GM18520 (cell line): Measurements from ENCODE around the gene ARMC9.
"Not testable (repeated sequence)": the region's sequence is repeated elsewhere in the genome, so short reads cannot be mapped to it uniquely, and the experiment has no call there.

Experiments
- ATAC-seq: cut with Tn5 transposase; IDR thresholded peaks from one replicate; pipeline ENCODE4 v1.9.1; 2021; ENCODE audit not compliant: unreplicated experiment

The ARMC9 gene, protein sequence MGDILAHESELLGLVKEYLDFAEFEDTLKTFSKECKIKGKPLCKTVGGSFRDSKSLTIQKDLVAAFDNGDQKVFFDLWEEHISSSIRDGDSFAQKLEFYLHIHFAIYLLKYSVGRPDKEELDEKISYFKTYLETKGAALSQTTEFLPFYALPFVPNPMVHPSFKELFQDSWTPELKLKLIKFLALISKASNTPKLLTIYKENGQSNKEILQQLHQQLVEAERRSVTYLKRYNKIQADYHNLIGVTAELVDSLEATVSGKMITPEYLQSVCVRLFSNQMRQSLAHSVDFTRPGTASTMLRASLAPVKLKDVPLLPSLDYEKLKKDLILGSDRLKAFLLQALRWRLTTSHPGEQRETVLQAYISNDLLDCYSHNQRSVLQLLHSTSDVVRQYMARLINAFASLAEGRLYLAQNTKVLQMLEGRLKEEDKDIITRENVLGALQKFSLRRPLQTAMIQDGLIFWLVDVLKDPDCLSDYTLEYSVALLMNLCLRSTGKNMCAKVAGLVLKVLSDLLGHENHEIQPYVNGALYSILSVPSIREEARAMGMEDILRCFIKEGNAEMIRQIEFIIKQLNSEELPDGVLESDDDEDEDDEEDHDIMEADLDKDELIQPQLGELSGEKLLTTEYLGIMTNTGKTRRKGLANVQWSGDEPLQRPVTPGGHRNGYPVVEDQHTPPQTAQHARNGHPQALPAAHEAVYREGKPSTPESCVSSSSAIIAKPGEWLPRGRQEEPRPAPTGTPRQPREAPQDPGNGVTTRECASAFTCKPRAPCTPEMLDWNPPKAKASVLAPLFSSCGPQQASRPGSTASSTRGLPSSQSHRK

DNA sequence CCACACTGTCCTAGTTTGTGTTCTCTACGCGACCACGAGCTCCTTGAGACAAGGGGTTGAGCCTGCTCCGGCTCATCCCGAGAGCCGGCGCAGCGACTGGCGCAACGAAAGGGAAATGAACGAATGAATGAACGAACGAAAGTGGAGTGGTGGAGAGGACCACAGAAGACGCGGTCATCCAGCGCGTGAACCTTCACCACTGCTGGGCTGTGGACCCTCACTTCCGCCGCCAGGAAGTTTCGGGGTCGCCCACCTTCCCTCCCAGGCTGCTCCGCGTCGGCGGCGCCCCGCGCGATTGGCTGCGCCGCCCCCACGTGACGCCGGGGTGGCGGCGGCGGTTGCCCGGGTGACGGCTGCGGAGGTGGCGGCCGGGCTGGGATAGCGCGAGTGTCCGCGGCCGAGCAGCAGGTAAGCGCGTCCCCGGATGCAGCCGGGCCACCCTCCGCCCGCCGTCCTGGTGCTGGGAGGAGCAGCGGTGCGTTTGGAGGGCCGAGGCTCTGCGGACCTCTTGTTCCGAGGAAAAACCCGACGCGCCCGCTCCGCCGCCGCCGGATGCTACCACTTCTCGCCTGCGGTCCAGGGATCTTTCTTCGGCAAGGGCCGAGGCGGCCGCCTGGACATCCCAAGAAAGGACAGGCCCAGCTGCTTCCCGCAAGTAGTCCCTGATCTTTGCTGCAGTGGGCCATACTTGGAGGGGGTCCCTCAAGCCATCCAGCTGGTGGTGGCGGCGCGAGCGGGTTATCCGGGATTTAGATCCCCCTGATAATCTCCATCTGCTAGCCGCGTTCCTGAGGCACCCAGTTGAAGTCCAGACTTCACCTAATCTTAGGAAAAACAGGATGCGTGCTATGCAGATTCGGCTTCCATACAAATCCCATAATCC is at the start of gene ARMC9:
Gene ARMC9 (plus strand): TSS at position 341 of the 883 bp plus-strand sequence. CDS start 7,608 bp downstream, outside the sequence.
- ATAC-seq = peak; percentile 98

DNA sequence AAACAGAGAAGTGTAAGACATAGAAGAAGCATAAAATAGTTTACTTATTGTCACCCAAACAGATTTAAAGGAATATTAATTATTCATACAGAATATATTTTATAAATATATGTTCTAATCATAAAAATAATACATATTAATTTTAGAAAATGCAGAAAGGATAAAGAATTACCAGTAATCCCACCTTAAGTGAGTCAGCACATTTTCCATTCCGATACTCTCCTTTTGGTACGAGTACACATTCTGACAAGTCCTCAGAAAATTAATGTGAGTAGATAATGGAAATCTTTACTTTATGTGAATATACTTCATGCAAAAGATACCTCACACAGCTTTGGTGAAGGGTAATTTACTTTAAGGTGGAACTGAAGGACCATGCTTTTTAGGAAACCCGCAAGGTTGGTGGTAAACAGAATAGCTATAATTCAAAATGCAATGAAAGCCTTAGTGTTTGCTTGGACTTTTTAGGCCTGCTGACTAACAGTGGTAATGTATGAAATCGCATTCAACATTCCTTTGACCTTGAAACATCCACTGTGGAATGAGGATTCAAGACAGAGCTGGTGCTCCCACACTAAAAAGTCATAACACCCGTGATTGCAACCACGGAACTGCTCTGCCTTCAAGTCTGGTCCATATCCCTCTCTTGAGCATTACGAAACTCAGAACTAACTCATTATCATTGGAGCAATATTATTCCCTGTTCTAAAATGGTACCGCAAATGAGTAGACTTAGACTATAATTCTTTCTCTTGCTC is 45.5 kb upstream of the ARMC9 start:
- no peak for ATAC-seq

DNA sequence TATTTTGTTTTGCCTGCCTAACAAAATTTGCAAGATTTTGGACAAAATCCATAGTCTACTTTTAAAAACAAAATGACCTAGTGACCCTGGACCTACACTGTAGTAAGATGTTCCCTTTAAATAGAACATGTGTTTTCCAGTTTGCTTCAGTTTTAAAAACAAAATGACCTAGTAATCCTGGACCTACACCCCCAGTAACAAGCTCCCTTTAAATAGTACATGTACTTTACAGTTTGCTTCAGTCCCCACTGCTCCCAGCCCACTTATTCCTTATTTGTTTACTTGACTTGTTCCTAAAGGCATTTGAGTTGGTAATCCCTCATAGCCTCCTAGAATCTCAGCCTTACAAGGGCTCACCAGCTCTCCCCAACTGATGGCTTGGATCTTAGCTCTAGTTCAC is 39.1 kb upstream of the ARMC9 start:
- no peak for ATAC-seq

DNA sequence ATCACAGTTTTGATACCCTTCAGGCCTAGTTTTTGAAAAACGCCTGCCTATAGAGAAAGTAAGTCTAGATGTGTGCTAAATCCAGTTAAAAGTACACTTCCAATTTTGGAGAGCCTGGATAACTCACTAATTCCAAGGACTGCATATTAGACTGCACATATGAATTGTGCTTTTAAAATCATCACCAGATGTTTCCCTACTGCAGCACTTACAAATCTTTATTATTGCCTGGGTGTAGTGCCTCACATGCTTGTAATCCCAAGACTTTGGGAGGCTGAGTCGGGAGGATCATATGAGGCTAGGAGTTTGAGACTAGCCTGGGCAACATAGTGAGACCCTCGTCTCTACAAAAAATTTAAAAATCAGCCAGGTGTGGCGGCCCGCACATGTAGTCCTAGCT is 37.7 kb upstream of the ARMC9 start:
- no peak for ATAC-seq

DNA sequence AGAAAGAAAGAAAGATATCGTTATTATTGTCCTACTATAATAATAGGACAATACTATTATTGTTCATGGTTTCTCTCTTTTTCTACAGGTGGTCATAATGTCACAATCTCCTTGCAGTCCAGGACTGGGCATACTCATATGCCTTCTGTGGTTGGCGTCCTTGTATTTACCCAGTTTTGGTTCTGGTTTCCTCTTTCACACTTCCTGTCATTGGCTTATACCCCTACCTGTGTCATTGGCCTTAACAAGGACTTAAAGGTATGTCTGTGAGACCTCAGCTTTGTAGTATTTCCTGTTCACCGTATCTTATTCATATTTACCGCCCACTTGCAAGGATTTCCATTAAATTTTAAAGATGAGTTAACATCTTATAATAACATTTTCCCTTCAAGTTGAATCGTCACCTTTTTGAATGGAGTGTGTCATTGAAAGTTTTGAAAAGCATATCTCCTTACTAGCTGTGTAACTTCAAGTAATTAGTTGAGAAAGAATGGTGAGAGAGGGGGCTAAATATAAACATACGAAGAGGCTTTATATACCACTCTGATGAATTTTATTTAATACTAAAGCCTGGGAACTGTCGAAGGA is 37.1 kb upstream of the ARMC9 start:
- no peak for ATAC-seq

- no peak for ATAC-seq
These were observed 36.5 kb upstream of the ARMC9 start for GRCh38 chr2:231161877-231162329.

- ATAC-seq = no peak
These were observed 35.4 kb upstream of the ARMC9 start for GRCh38 chr2:231163011-231163410.

DNA sequence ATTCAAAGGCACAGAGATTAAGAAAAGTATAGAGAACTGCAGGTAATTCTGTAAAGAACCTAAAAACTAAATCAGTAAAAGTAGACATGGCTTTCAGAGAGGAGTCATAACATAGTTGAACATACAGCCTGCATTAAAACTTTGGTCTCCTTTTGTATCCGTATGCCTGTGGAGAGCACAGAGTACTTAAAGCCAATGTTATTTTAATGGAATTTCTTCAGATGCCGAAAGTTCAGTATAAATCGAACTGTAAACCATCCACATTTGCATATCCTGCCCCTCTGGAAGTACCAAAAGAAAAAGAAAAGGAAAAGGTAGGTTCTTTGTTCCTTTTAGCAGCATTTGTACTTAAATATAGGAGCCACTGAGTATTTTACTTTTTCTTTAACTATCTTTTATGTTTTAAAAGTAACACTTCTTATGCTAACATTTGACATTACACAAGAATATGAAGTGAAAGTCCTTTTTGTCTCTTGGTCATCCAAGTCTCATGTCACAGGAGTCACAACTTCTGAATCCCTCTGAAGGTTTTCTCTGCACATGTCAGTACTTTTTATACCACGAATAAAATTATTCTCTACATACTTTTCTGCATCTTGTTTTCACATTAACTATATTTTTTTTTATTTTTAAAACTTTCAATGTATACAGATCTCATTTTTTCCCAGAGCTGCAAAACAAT is 34.9 kb upstream of the ARMC9 start:
- ATAC-seq = no peak

- no peak for ATAC-seq
These were observed 30.5 kb upstream of the ARMC9 start for GRCh38 chr2:231167745-231168459.

DNA sequence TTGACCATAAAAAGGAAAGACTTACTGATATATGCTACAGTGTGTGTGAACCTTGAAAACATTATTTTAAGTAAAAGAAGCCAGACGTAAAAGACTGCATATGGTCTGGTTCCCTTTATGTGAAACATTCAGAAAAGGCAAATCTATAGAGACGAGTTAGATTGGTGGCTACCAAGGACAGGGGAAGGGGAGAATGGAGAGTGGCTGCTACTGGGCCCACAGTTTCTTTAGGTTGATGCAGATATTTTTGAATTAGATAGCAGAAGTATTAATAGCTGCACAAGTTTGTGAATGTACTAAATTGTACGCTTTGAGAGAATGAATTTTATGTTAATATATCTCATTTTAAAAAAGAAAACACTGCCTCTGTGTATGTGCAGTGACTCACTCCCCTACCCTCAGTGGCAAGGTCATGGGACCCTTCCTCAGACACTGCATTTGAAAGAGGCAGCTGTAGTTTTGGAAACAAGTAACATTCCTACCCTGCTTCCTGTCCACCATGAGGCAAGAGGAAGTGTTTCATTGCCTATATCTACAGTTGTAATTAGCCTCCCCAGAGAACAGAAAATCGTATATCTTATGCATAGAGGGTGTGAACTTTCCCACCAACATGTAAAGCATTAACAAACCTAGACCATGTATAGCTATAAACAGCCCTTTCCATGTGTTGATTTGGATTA is 29.8 kb upstream of the ARMC9 start:
- ATAC-seq = no peak

DNA sequence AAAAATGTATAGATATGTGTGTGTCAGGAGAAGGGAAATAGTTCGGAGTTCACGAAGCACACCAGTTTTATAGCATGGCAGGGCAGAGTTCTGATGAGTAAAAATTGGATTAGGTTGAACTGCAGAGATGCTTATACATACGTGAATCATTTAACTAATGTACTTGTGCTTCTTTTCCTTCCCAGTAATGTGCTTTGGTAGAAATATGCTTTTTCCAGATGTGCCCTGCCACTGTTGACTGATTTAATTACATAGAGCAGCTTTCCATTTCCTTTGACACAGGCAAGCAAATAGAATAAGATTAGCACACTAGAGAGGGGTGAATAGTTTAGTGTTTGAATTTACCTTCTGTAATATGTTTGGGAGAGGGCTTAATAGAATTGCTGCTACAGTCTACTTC is 28.9 kb upstream of the ARMC9 start:
- ATAC-seq = no peak

GRCh38 chr2:231170055-231170454 is 28.4 kb upstream of the ARMC9 start:
- ATAC-seq = no peak

GRCh38 chr2:231172025-231172424 is 26.4 kb upstream of the ARMC9 start:
- ATAC-seq = no peak

DNA sequence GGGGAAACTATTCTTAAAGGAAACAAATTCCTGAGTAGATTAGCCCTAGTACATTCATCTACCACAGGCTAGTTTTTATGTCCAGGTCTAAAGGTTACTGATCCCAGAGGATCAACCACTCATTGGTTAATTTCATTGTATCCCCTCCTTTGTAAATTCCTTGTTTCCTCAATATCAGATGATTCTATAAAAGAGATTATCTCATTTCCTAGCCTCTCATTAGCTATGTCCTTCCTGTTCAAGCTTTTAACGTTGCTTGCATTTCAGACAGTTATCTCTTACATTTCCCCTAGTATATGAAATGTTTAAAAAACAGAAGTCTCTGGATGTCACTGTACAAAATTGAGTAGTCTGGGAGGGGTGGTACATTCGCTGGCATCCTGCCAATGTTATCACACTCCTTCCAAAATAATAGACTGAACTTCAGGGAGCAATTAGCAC is 24.2 kb upstream of the ARMC9 start:
- no peak for ATAC-seq

DNA sequence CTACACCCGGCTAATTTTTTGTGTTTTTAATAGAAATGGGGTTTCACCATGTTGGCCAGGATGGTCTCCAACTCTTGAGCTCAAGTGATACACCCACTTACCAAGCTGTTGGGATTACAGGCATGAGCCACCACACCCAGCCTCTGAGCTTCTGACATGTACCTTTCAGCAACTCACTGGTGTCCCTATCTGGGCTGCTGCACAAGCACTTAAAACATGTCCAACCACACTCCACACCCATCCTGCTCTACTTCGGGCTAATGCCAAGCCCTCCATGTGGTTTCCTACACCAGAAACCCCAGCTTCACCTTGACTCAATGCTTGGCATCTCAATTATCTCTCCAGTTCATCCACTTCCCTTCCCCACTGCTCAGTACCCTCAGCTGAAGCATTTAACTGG is 22.4 kb upstream of the ARMC9 start:
- ATAC-seq = no peak

DNA sequence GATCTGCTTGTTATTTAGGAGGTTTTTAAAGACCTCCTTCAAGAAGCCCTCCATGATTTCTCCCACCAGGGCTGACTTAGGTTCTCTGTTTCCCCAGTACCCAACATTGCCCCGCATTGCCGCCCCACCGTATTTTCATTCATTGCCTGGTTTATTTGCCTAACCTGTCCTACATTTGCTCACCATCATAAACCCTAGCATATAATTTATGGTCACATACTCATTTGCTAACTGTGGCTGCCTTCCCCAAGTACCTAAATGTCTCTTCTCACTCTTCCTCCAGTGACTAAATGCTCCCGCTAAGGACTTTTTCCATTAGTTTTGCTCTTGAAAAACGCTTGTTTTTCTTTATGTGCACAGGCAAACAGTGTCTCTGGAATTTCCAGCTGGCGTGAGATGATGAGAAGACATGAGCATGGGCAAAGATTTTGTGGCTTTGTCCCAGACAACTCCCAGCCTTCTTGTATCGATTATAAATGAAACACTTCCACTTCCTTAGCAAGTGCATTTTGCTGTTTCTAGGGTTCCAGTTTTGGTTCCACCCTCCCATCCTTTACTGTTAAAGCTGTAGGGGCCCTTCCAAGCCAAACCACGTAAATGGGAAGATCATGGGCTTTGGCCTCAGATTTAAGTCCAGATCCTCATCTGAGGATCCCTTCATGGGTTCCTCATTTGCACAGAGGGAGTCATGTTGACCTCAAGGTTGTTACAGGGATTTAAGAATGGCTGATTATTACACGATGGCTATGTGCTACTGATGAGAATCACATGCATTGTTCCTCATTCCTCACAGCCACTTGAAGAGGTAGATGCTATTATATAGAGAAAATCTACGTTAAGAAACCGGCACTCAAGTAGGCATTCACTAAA is 21.0 kb upstream of the ARMC9 start:
- ATAC-seq = no peak

DNA sequence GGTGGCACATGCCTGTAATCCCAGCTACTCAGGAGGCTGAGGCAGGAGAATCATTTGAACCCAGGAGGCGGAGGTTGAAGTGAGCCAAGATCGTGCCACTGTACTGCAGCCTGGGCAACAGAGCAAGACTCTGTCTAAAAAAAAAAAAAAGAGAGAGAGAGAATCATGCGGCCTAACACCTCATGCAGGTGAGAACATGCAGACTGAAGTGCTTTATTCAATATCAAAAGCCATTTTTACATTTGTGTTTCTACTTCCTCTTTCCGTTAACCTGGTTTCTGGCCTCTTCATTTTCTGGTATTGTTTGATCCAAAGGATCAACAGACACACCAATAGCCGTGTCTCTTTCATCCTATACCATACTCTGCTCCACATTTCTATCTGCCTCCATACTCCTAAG is 19.6 kb upstream of the ARMC9 start:
- ATAC-seq = not testable (repeated sequence)
